Keratinocyte (primary cell): ENCODE results near the gene SMIM38.

Experiments
- EZH2 ChIP-seq: IDR thresholded peaks from one replicate; pipeline ENCODE4 v1.6.1; 2012; ENCODE audit warnings: inconsistent platforms, mild to moderate bottlenecking, low read length, moderate library complexity
- TF ChIP-seq, protein P1 (sequence below), 3 experiments: IDR thresholded peaks in 1 of 3; conservative IDR thresholded peaks in 1 of 3; optimal IDR thresholded peaks in 1 of 3; 2 replicates in 2 of 3; 3 replicates in 1 of 3; pipeline versions ENCODE3 to v1.5.1; 2011; ENCODE audit warnings: low read length in 3 of 3, mild to moderate bottlenecking in 3 of 3, moderate library complexity in 2 of 3, control low read depth in 1 of 3, inconsistent platforms in 1 of 3; ENCODE audit not compliant: insufficient read depth in 2 of 3; ENCODE audit errors: extremely low read depth in 1 of 3

DNA sequence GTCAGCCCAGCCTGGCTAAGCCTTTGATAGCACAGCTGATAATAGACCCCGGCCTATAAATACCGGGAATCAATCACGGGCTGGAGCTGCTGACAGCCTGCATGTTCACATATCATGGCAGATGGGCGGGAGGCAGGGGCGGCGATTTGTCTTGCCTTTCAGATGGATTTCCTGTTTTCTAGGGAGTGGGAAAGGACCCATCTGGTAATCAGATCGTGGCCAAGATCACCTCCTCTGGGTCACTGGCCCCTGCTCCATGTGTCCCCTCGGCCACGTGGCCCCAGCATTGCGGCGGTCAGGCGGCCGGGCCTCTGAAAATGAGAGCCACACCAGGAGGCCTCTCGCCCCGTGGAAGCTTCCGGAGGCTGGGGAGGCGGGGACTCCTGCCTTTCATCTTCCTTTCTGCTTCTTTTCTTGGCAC lies 36.6 kb downstream of the SMIM38 start:
- TF ChIP-seq, protein P1, sequence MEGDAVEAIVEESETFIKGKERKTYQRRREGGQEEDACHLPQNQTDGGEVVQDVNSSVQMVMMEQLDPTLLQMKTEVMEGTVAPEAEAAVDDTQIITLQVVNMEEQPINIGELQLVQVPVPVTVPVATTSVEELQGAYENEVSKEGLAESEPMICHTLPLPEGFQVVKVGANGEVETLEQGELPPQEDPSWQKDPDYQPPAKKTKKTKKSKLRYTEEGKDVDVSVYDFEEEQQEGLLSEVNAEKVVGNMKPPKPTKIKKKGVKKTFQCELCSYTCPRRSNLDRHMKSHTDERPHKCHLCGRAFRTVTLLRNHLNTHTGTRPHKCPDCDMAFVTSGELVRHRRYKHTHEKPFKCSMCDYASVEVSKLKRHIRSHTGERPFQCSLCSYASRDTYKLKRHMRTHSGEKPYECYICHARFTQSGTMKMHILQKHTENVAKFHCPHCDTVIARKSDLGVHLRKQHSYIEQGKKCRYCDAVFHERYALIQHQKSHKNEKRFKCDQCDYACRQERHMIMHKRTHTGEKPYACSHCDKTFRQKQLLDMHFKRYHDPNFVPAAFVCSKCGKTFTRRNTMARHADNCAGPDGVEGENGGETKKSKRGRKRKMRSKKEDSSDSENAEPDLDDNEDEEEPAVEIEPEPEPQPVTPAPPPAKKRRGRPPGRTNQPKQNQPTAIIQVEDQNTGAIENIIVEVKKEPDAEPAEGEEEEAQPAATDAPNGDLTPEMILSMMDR (optimal IDR thresholded peaks at IDR 0.05 in 1 of 3, IDR thresholded peaks at IDR 0.05 in 1 of 3, conservative IDR thresholded peaks at IDR 0.05 in 1 of 3; ENCODE audit: extremely low read depth in 1 of 3, insufficient read depth in 2 of 3, low read length in 3 of 3): no peak
- no peak for TF ChIP-seq EZH2
